ENCODE results near the gene EEPD1.

Gene EEPD1

GRCh38 chr7:36176697-36177096, 23.6 kb downstream of the EEPD1 start:
- Histone ChIP-seq H3K27me3 (ENCODE audit: low read depth, low read length) (no peaks in the 10 kb centered on the region), H3K4me3 (ENCODE audit: low read length) (no peak overlapping the region), H2AFZ (ENCODE audit: low read depth, low read length) (no peak overlapping the region), H3K9me3 (ENCODE audit: insufficient read depth, low read length) (no peaks in the 10 kb centered on the region), H3K36me3 (replicated peaks; ENCODE audit: low read depth, low read length) (no peaks in the 10 kb centered on the region), H3K4me1 (ENCODE audit: low read length) (no peaks in the 10 kb centered on the region), H3K4me2 (ENCODE audit: low read length) (no peak overlapping the region), H3K9ac (ENCODE audit: low read length) (no peak overlapping the region), H3K27ac (ENCODE audit: low read length) (no peak overlapping the region), H4K20me1 (ENCODE audit: insufficient read depth, low read length) (no peaks in the 10 kb centered on the region), H3K79me2 (ENCODE audit: low read length) (no peaks in the 10 kb centered on the region)
- TF ChIP-seq CTCF (IDR thresholded peaks at IDR 0.05; ENCODE audit: low read depth, low read length) (no peak), EZH2phosphoT487 (IDR thresholded peaks at IDR 0.05; ENCODE audit: low read depth) (no peak)

DNA sequence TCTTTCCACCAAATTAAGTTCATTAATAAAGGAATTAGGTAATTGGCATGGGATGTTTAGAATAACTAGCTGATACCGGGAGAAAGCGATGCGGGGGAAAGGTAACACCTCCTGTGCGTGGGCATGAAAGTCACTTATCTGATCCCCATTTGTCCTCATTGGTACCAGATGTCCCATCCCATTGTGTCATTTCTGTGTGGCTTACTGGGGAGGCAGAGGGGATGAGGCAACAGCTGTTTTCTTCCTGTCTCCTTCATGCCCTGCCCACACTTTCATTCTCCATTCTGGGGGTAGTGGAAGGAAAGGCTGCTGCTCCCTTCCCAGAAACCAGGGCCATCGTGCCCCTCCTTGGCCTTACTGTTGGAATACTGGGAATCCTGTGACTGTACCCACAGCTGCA, 27.1 kb downstream of the EEPD1 start:
- Histone ChIP-seq H3K4me1 (ENCODE audit: low read length) (no peaks in the 10 kb centered on the region), H3K27me3 (ENCODE audit: low read depth, low read length) (no peaks in the 10 kb centered on the region), H3K4me2 (ENCODE audit: low read length) (no peak overlapping the region), H3K36me3 (replicated peaks; ENCODE audit: low read depth, low read length) (no peaks in the 10 kb centered on the region), H3K27ac (ENCODE audit: low read length) (no peak overlapping the region), H3K4me3 (ENCODE audit: low read length) (no peak overlapping the region), H4K20me1 (ENCODE audit: insufficient read depth, low read length) (no peaks in the 10 kb centered on the region), H3K9me3 (ENCODE audit: insufficient read depth, low read length) (no peaks in the 10 kb centered on the region), H2AFZ (ENCODE audit: low read depth, low read length) (no peak overlapping the region), H3K9ac (ENCODE audit: low read length) (no peak overlapping the region), H3K79me2 (ENCODE audit: low read length) (no peaks in the 10 kb centered on the region)
- TF ChIP-seq EZH2phosphoT487 (IDR thresholded peaks at IDR 0.05; ENCODE audit: low read depth) (no peak), CTCF (IDR thresholded peaks at IDR 0.05; ENCODE audit: low read depth, low read length) (no peak)

- no peak overlapping the region for H3K4me3 ChIP-seq (ENCODE audit: low read length)
- no peak overlapping the region for H2AFZ ChIP-seq (ENCODE audit: low read depth, low read length)
- H3K9me3 ChIP-seq (ENCODE audit: insufficient read depth, low read length) = no peaks in the 10 kb centered on the region
- H3K27ac ChIP-seq (ENCODE audit: low read length) = no peak overlapping the region
- H4K20me1 ChIP-seq (ENCODE audit: insufficient read depth, low read length) = no peaks in the 10 kb centered on the region
- H3K36me3 ChIP-seq (replicated peaks; ENCODE audit: low read depth, low read length) = no peaks in the 10 kb centered on the region
- H3K9ac ChIP-seq (ENCODE audit: low read length) = no peak overlapping the region
- no peak for TF ChIP-seq EZH2phosphoT487 (IDR thresholded peaks at IDR 0.05; ENCODE audit: low read depth)
- no peak for TF ChIP-seq CTCF (IDR thresholded peaks at IDR 0.05; ENCODE audit: low read depth, low read length)
- H3K27me3 ChIP-seq (ENCODE audit: low read depth, low read length) = no peaks in the 10 kb centered on the region
- H3K4me2 ChIP-seq (ENCODE audit: low read length) = no peak overlapping the region
- H3K4me1 ChIP-seq (ENCODE audit: low read length) = no peaks in the 10 kb centered on the region
- no peaks in the 10 kb centered on the region for H3K79me2 ChIP-seq (ENCODE audit: low read length)
Measured at GRCh38 chr7:36181668-36182067, 28.6 kb downstream of the EEPD1 start.

GRCh38 chr7:36182854-36183604, 30.0 kb downstream of the EEPD1 start:
- H3K4me2 ChIP-seq (ENCODE audit: low read length) = no peak overlapping the region
- no peaks in the 10 kb centered on the region for H3K4me1 ChIP-seq (ENCODE audit: low read length)
- TF ChIP-seq CTCF (IDR thresholded peaks at IDR 0.05; ENCODE audit: low read depth, low read length) (no peak), EZH2phosphoT487 (IDR thresholded peaks at IDR 0.05; ENCODE audit: low read depth) (no peak)
- no peak overlapping the region for H3K4me3 ChIP-seq (ENCODE audit: low read length)
- no peaks in the 10 kb centered on the region for H3K9me3 ChIP-seq (ENCODE audit: insufficient read depth, low read length)
- no peaks in the 10 kb centered on the region for H3K27me3 ChIP-seq (ENCODE audit: low read depth, low read length)
- H3K36me3 ChIP-seq (replicated peaks; ENCODE audit: low read depth, low read length) = no peaks in the 10 kb centered on the region
- no peaks in the 10 kb centered on the region for H4K20me1 ChIP-seq (ENCODE audit: insufficient read depth, low read length)
- H3K27ac ChIP-seq (ENCODE audit: low read length) = no peak overlapping the region
- H2AFZ ChIP-seq (ENCODE audit: low read depth, low read length) = no peak overlapping the region
- no peak overlapping the region for H3K9ac ChIP-seq (ENCODE audit: low read length)
- no peaks in the 10 kb centered on the region for H3K79me2 ChIP-seq (ENCODE audit: low read length)

Measured in OCI-LY3 (cell line).